Liver (tissue), 9 donors: ENCODE results near the gene ODAD2. TPM values are rescaled to one million over a fixed set of nuclear protein-coding genes. Genes with fewer than 3 reads are reported as not detected.

Source experiments
- DNase-seq: peaks from one replicate; pipeline ENCODE4 v3.0.0-alpha.2; 2017; ENCODE audit warnings: low spot score
- H3K27ac ChIP-seq, 2 donors: one replicate each; pipeline ENCODE4 v1.7.0; 2013; ENCODE audit warnings: inconsistent platforms in 2 of 2, low read length in 2 of 2, control low read depth in 1 of 2, low read depth in 1 of 2, mild to moderate bottlenecking in 1 of 2
- H3K27me3 ChIP-seq, 4 donors: one replicate each; pipeline versions ENCODE4 v1.6.1 to v1.7.0; 2013; ENCODE audit warnings: low read length in 3 of 4, inconsistent platforms in 1 of 4, mild to moderate bottlenecking in 1 of 4, moderate library complexity in 1 of 4; ENCODE audit not compliant: control insufficient read depth in 4 of 4, insufficient read depth in 4 of 4
- H3K36me3 ChIP-seq, 4 donors: one replicate each; pipeline versions ENCODE4 v1.6.1 to v1.7.0; 2013; ENCODE audit warnings: low read length in 3 of 4, mild to moderate bottlenecking in 3 of 4, low read depth in 1 of 4, moderate library complexity in 1 of 4; ENCODE audit not compliant: control insufficient read depth in 4 of 4, insufficient read depth in 3 of 4
- H3K4me1 ChIP-seq, 4 donors: one replicate each; pipeline versions ENCODE4 v1.6.1 to v1.7.0; 2013; ENCODE audit warnings: low read length in 3 of 4, mild to moderate bottlenecking in 3 of 4, moderate library complexity in 1 of 4; ENCODE audit not compliant: control insufficient read depth in 4 of 4, insufficient read depth in 4 of 4
- H3K4me3 ChIP-seq, 3 donors: one replicate each; pipeline versions ENCODE4 v1.6.1 to v1.7.0; 2013; ENCODE audit warnings: low read length in 3 of 3, control low read depth in 1 of 3, low read depth in 1 of 3, mild to moderate bottlenecking in 1 of 3
- H3K9ac ChIP-seq, 2 donors: one replicate each; pipeline ENCODE4 v1.7.0; 2013; ENCODE audit warnings: low read length in 2 of 2, mild to moderate bottlenecking in 2 of 2, moderate library complexity in 2 of 2, control low read depth in 1 of 2, low read depth in 1 of 2
- H3K9me3 ChIP-seq, 4 donors: one replicate each; pipeline versions ENCODE4 v1.6.1 to v1.7.0; 2013; ENCODE audit warnings: low read length in 3 of 4; ENCODE audit not compliant: control insufficient read depth in 4 of 4
- CTCF ChIP-seq: fragments of 150-350 bp; IDR thresholded peaks from 2 replicates; pipeline ENCODE4 v1.5.1; 2017; ENCODE audit warnings: improper control_type of control experiment, low read depth, low read length; ENCODE audit not compliant: missing input control
- EGR1 ChIP-seq, 2 donors: IDR thresholded peaks; 2 replicates each; pipeline ENCODE4 v1.6.1; 2016 to 2018; ENCODE audit warnings: antibody characterized with exemption in 2 of 2, low read depth in 2 of 2
- FOXA1 ChIP-seq: IDR thresholded peaks from 2 replicates; pipeline ENCODE4 v1.6.1; 2016; ENCODE audit warnings: antibody characterized with exemption
- FOXA2 ChIP-seq: IDR thresholded peaks from 2 replicates; pipeline ENCODE4 v1.6.1; 2016; ENCODE audit warnings: antibody characterized with exemption
- GABPA ChIP-seq, 2 donors: IDR thresholded peaks in 1 of 2; conservative IDR thresholded peaks in 1 of 2; 2 replicates each; pipeline ENCODE4 v1.6.1; 2016; ENCODE audit warnings: antibody characterized with exemption in 2 of 2, mild to moderate bottlenecking in 1 of 2, moderate library complexity in 1 of 2
- HNF4A ChIP-seq, 2 donors: conservative IDR thresholded peaks; 2 replicates each; pipeline ENCODE4 v1.6.1; 2016; ENCODE audit warnings: antibody characterized with exemption in 2 of 2, mild to moderate bottlenecking in 2 of 2
- JUND ChIP-seq, 2 donors: IDR thresholded peaks; 2 replicates each; pipeline ENCODE4 v1.6.1; 2016; ENCODE audit warnings: antibody characterized with exemption in 2 of 2
- NR2F2 ChIP-seq: IDR thresholded peaks from 2 replicates; pipeline ENCODE4 v1.6.1; 2016; ENCODE audit warnings: antibody characterized with exemption
- RAD21 ChIP-seq, 2 donors: IDR thresholded peaks; 2 replicates each; pipeline ENCODE4 v1.6.1; 2016; ENCODE audit warnings: antibody characterized with exemption in 2 of 2, mild to moderate bottlenecking in 2 of 2
- RXRA ChIP-seq, 2 donors: IDR thresholded peaks; 2 replicates each; pipeline ENCODE4 v1.6.1; 2017 to 2018; ENCODE audit warnings: antibody characterized with exemption in 2 of 2, mild to moderate bottlenecking in 1 of 2
- SP1 ChIP-seq: IDR thresholded peaks from 2 replicates; pipeline ENCODE4 v1.6.1; 2018; ENCODE audit warnings: antibody characterized with exemption, mild to moderate bottlenecking
- TAF1 ChIP-seq: conservative IDR thresholded peaks from 2 replicates; pipeline ENCODE4 v1.6.1; 2016; ENCODE audit warnings: antibody characterized with exemption, mild to moderate bottlenecking
- YY1 ChIP-seq: IDR thresholded peaks from 2 replicates; pipeline ENCODE4 v1.6.1; 2016; ENCODE audit warnings: antibody characterized with exemption, mild to moderate bottlenecking
- WGBS: extraction: QIAGEN DNeasy Blood & Tissue Kit; methylation state at CpG from one replicate; pipeline ENCODE4 v1.1.7; 2013; 5-methylcytosine and 5-hydroxymethylcytosine counted together
- polyA plus RNA-seq, 2 donors: library from polyadenylated mRNA; stranded (reverse) in 1 of 2; unstranded in 1 of 2; fragments of 200-250 nt in 1 of 2; fragments of >200 nt in 1 of 2; fragmentation: Nextera tagmentation in 1 of 2; extraction: Ambion mirVana in 1 of 2; gene quantifications; one replicate each; pipeline versions ENCODE4 v1.2.1 to v1.2.3, GENCODE V29; 2013 to 2015
- total RNA-seq, 2 donors: library from RNA; depleted of rRNA; stranded (reverse); fragments of >200 nt; gene quantifications; one replicate each; pipeline ENCODE4 v1.2.3, GENCODE V29; 2014
- TF ChIP-seq, protein P1 (sequence below): IDR thresholded peaks from 2 replicates; pipeline ENCODE4 v1.6.1; 2016; ENCODE audit warnings: antibody characterized with exemption
- TF ChIP-seq, protein P2 (sequence below): IDR thresholded peaks from 2 replicates; pipeline ENCODE4 v1.6.1; 2016; ENCODE audit warnings: antibody characterized with exemption
- TF ChIP-seq, protein P3 (sequence below): IDR thresholded peaks from 2 replicates; pipeline ENCODE4 v1.6.1; 2016; ENCODE audit warnings: antibody characterized with exemption
- donor health status: healthy.
- donor health status: healthy.
- donor health status: healthy.
- donor health status: healthy.
- donor health status: healthy.

Gene ODAD2
- total and polyA plus RNA-seq, 4 donors: 0.14 to 0.84 (median 0.38) TPM

DNA sequence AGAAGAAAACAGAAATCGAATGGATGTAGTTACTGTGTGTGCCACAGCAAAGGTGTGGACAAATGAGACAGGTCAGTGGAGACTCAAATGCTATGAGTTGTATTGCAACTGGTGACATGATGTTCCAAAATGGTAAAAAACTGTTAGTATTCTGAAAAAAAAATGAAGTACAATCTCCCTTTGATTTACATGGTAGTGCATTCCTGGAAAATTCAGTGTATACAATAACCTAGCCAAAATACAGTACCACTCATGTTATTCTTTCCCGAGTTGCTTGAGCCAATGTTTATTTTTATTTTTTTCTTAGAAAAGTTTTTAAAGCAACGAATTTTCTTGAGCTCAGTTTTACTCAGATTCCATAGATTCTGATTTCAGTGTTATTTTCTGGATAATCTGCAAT lies 47.7 kb upstream of the ODAD2 start:
- H3K27me3 ChIP-seq: no peaks in the 10 kb centered on the region
- DNase-seq: no peak
- WGBS: 66% methylated on average over 3 of the region's 3 CpGs
- H3K4me3 ChIP-seq: no peak overlapping the region
- H3K9me3 ChIP-seq: no peaks in the 10 kb centered on the region
- no peak overlapping the region for H3K9ac ChIP-seq
- TF ChIP-seq, protein P1, sequence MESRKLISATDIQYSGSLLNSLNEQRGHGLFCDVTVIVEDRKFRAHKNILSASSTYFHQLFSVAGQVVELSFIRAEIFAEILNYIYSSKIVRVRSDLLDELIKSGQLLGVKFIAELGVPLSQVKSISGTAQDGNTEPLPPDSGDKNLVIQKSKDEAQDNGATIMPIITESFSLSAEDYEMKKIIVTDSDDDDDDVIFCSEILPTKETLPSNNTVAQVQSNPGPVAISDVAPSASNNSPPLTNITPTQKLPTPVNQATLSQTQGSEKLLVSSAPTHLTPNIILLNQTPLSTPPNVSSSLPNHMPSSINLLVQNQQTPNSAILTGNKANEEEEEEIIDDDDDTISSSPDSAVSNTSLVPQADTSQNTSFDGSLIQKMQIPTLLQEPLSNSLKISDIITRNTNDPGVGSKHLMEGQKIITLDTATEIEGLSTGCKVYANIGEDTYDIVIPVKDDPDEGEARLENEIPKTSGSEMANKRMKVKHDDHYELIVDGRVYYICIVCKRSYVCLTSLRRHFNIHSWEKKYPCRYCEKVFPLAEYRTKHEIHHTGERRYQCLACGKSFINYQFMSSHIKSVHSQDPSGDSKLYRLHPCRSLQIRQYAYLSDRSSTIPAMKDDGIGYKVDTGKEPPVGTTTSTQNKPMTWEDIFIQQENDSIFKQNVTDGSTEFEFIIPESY: no peak
- TF ChIP-seq, protein P2, sequence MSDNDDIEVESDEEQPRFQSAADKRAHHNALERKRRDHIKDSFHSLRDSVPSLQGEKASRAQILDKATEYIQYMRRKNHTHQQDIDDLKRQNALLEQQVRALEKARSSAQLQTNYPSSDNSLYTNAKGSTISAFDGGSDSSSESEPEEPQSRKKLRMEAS: no peak
- no peak for TF ChIP-seq EGR1 (IDR thresholded peaks at IDR 0.05; ENCODE audit: low read depth in 2 of 2)
- TF ChIP-seq HNF4A (conservative IDR thresholded peaks at IDR 0.05): no peak
- TF ChIP-seq YY1: no peak
- TF ChIP-seq SP1: no peak
- no peak for TF ChIP-seq TAF1
- no peak for TF ChIP-seq RXRA (IDR thresholded peaks at IDR 0.05)
- no peak for TF ChIP-seq RAD21 (IDR thresholded peaks at IDR 0.05)
- no peak for TF ChIP-seq FOXA2
- TF ChIP-seq JUND (IDR thresholded peaks at IDR 0.05): no peak
- no peak for TF ChIP-seq NR2F2
- TF ChIP-seq, protein P3, sequence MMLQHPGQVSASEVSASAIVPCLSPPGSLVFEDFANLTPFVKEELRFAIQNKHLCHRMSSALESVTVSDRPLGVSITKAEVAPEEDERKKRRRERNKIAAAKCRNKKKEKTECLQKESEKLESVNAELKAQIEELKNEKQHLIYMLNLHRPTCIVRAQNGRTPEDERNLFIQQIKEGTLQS: no peak
- TF ChIP-seq CTCF: no peak
- no peaks in the 10 kb centered on the region for H3K36me3 ChIP-seq
- H3K4me1 ChIP-seq: no peaks in the 10 kb centered on the region
- H3K27ac ChIP-seq: no peak overlapping the region

- Histone ChIP-seq H3K27ac (no peak overlapping the region), H3K9ac (no peak overlapping the region), H3K27me3 (no peaks in the 10 kb centered on the region), H3K4me3 (no peak overlapping the region), H3K4me1 (no peaks in the 10 kb centered on the region), H3K9me3 (no peaks in the 10 kb centered on the region), H3K36me3 (no peaks in the 10 kb centered on the region)
- no peak for DNase-seq
- WGBS: 81% methylated on average over 1 of the region's 1 CpG
- TF ChIP-seq HNF4A (conservative IDR thresholded peaks at IDR 0.05) (no peak), JUND (IDR thresholded peaks at IDR 0.05) (no peak), RAD21 (IDR thresholded peaks at IDR 0.05) (no peak), FOXA1 (no peak), GABPA (IDR thresholded peaks at IDR 0.05 in 1 of 2, conservative IDR thresholded peaks at IDR 0.05 in 1 of 2) (no peak), TAF1 (no peak), CTCF (no peak), EGR1 (IDR thresholded peaks at IDR 0.05; ENCODE audit: low read depth in 2 of 2) (no peak), NR2F2 (no peak), YY1 (no peak), FOXA2 (no peak), SP1 (no peak), RXRA (IDR thresholded peaks at IDR 0.05) (no peak)
- TF ChIP-seq, protein P2: no peak
- TF ChIP-seq, protein P3: no peak
Measured at GRCh38 chr10:28043941-28044340, 45.1 kb upstream of the ODAD2 start.
